HL-60 (cell line): ENCODE measurements around the gene CLECL1.
"Not testable (repeated sequence)": the region's sequence is repeated elsewhere in the genome, so short reads cannot be mapped to it uniquely, and the experiment has no call there.

Source experiments
- CTCF ChIP-seq: IDR thresholded peaks from one replicate; pipeline ENCODE4 v1.5.1; 2011; ENCODE audit warnings: low read length, control low read depth, inconsistent platforms; ENCODE audit not compliant: insufficient read depth
- GABPA ChIP-seq: IDR thresholded peaks from 2 replicates; pipeline ENCODE4 v1.6.1; 2012; ENCODE audit warnings: low read depth
- POLR2AphosphoS5 ChIP-seq: IDR thresholded peaks from 2 replicates; pipeline ENCODE4 v1.6.1; 2012; ENCODE audit warnings: low read depth
- REST ChIP-seq: IDR thresholded peaks from 2 replicates; pipeline ENCODE4 v1.6.1; 2012; ENCODE audit warnings: low read depth; ENCODE audit not compliant: insufficient replicate concordance

GRCh38 chr12:9713032-9713558 lies 19.8 kb downstream of the CLECL1 start:
- not testable (repeated sequence) for TF ChIP-seq CTCF, POLR2AphosphoS5, REST, GABPA
